ENCODE measurements around the gene P2RY6.

P2RY6 gene

GRCh38 chr11:73259406-73260126 is 12.6 kb upstream of the P2RY6 start:
- no peak overlapping the region for H3K27ac ChIP-seq
- no peak for TF ChIP-seq CTCF (conservative IDR thresholded peaks at IDR 0.05)

- H3K27ac ChIP-seq, result no peak overlapping the region
- TF ChIP-seq CTCF (conservative IDR thresholded peaks at IDR 0.05), result no peak
Measured at GRCh38 chr11:73260127-73260457, 12.0 kb upstream of the P2RY6 start.

- TF ChIP-seq CTCF (conservative IDR thresholded peaks at IDR 0.05), result no peak
- H3K27ac ChIP-seq, result no peak overlapping the region
Measured at GRCh38 chr11:73262851-73263495, 9.2 kb upstream of the P2RY6 start.

DNA sequence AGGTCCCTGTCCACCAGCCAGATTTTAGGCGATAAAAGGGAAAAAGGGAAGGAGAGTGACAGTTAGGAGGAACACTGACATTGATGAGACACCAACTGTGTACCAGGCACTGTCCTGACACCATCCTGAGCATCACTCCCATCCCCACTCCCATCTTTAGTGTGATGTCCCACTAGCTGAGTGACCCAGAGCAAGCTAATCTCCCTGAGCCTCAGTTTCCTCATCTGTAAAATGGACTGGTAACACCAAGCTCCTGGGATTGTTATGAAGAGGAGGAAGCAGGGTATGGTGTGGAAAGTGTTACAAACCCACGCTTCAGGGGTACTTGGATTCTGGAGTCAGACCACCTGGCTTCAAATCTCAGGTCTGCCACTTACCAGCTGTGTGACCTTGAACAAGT is 8.5 kb upstream of the P2RY6 start:
- no peak for TF ChIP-seq CTCF (conservative IDR thresholded peaks at IDR 0.05)
- H3K27ac ChIP-seq, result no peak overlapping the region

DNA sequence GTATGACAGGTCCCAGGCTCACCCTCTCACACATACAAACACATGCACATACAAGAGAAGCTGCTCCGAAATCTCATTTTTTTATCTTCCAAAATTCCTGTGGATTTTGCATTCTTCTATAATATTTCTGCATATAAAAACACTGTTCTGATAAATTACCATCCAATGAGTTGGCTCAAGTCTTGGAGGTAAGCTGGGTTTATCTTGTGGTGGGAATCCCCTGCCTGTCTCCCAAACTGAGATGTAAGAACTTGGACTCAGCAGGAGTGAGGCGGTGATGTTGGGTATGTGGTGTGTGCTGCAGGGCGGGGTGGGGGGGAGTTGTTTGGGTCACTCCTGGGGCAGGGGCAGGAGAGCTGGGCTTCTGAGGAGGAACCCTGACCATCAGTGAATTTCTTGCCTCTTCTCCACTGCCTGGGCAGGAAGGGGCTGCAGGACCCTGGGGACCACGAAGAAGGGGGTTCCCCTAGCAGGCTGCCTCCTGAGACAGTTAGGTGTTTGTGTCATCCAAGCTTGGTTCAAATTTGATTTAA is 6.8 kb upstream of the P2RY6 start:
- H3K27ac ChIP-seq, result no peak overlapping the region
- TF ChIP-seq CTCF (conservative IDR thresholded peaks at IDR 0.05), result no peak

DNA sequence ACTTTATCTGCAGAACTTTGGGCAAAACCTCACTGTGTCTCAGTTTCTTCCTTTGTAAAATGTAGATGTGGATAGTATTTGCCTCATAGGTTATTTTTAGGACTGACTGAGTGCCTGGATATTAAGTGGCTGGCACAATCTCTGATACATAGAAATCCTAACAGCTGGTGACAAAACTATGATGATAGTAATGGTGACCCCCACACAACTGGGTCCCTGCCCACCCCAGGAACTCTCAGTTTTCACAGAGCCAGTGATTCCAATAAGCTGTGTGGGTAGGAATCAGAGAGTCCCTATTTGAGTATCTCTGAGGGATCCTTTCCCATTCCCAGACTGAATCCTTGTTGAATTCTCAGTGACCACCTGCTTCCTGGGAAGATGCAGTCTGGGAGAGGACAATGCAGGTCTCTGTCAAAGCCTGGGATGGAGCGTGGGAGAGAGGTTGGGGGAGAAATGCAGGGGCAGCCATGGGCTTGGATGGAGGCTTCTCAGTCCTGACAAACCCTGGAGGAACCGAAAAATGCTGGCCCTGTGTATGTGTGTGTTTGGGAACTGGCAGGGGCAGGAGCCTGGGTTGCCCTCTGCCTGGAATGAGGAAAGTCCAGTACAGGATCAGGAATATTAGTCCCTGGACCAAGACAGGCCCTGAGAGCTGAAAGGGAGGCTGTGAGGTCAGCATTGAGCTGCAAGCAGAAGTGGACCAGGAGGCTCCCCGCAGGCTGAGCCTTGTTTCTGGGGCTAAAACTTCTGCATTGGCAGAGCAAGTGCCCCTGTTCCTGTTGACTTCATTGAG is 6.1 kb upstream of the P2RY6 start:
- TF ChIP-seq CTCF (conservative IDR thresholded peaks at IDR 0.05), result no peak
- H3K27ac ChIP-seq, result no peak overlapping the region

- H3K27ac ChIP-seq, result no peak overlapping the region
- no peak for TF ChIP-seq CTCF (conservative IDR thresholded peaks at IDR 0.05)
Measured at GRCh38 chr11:73266646-73267020, 5.5 kb upstream of the P2RY6 start.
